Inflammatory macrophage treated with lipopolysaccharide for 4 hours (primary cell): Measurements from ENCODE around the gene PIP5K1C.

Source experiments
- DNase-seq: peaks from one replicate; pipeline ENCODE4 v3.0.0-alpha.2; 2020

The PIP5K1C gene

GRCh38 chr19:3622224-3622623 lies 78.0 kb downstream of the PIP5K1C start:
- DNase-seq, result no peak

GRCh38 chr19:3621689-3622088 lies 78.6 kb downstream of the PIP5K1C start:
- no peak for DNase-seq

- no peak for DNase-seq
Measured at GRCh38 chr19:3620817-3621547, 79.3 kb downstream of the PIP5K1C start.

- no peak for DNase-seq
Measured at GRCh38 chr19:3620145-3620816, 80.0 kb downstream of the PIP5K1C start.

GRCh38 chr19:3619631-3620012 lies 80.6 kb downstream of the PIP5K1C start:
- DNase-seq, result no peak

- no peak for DNase-seq
Measured at GRCh38 chr19:3618811-3619630, 81.2 kb downstream of the PIP5K1C start.

GRCh38 chr19:3618144-3618810 lies 82.0 kb downstream of the PIP5K1C start:
- DNase-seq, result peak; percentile 63

GRCh38 chr19:3617463-3617862 lies 82.8 kb downstream of the PIP5K1C start:
- DNase-seq, result no peak

GRCh38 chr19:3615524-3616135 lies 84.6 kb downstream of the PIP5K1C start:
- DNase-seq, result no peak

- no peak for DNase-seq
Measured at GRCh38 chr19:3614858-3615505, 85.3 kb downstream of the PIP5K1C start.

- DNase-seq, result no peak
Measured at GRCh38 chr19:3613818-3614661, 86.2 kb downstream of the PIP5K1C start.

GRCh38 chr19:3612901-3613741 lies 87.1 kb downstream of the PIP5K1C start:
- no peak for DNase-seq

- no peak for DNase-seq
Measured at GRCh38 chr19:3612330-3612729, 87.9 kb downstream of the PIP5K1C start.

- no peak for DNase-seq
Measured at GRCh38 chr19:3611841-3612240, 88.4 kb downstream of the PIP5K1C start.

- DNase-seq, result no peak
Measured at GRCh38 chr19:3610745-3611717, 89.2 kb downstream of the PIP5K1C start.

- DNase-seq, result no peak
Measured at GRCh38 chr19:3609779-3610719, 90.2 kb downstream of the PIP5K1C start.

GRCh38 chr19:3608750-3609322 lies 91.4 kb downstream of the PIP5K1C start:
- no peak for DNase-seq
